Mammary epithelial cell (primary cell): ENCODE measurements around the gene BPIFB1.

Experiments used
- EZH2 ChIP-seq: IDR thresholded peaks from 2 replicates; pipeline ENCODE4 v1.6.1; 2012; ENCODE audit warnings: low read length, inconsistent platforms, borderline replicate concordance
- TF ChIP-seq, protein P1 (sequence below), 2 donors: IDR thresholded peaks in 1 of 2; conservative IDR thresholded peaks in 1 of 2; 2 replicates each; pipeline ENCODE4 v1.5.1; 2011 to 2012; ENCODE audit warnings: inconsistent platforms in 2 of 2, low read length in 2 of 2, mild to moderate bottlenecking in 2 of 2, control low read depth in 1 of 2, low read depth in 1 of 2; ENCODE audit not compliant: insufficient read depth in 1 of 2; ENCODE audit errors: extremely low read depth in 1 of 2

DNA sequence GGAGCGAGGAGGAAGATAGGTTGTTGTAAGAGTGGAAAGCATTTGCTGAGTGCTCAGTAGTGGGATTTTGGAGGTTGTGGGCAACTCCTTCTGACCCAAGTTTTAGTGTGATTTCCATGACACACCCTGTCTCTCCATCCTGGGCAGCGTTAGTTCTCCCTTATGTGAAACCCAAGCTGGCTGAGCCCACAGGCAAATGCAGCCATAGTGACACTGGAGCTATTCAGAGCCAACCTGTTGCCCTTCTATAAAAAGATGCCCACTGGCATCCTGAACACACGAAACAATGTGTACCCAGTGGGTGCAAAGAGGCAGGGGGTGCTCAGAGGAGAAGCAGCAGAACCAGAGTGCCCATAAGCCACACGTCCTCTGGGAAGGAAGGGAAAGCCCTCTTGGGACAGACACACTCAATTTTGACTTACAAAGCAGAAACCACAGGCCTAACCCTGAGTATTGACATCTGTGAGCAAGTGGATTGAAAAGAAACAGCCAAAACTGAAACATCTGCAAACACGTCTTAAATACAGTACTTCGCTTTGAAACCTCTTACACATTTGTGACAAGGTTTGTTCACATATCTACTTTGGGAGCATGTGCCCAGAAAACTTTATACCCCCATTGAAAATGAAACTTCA lies 54.6 kb downstream of the BPIFB1 start:
- TF ChIP-seq, protein P1, sequence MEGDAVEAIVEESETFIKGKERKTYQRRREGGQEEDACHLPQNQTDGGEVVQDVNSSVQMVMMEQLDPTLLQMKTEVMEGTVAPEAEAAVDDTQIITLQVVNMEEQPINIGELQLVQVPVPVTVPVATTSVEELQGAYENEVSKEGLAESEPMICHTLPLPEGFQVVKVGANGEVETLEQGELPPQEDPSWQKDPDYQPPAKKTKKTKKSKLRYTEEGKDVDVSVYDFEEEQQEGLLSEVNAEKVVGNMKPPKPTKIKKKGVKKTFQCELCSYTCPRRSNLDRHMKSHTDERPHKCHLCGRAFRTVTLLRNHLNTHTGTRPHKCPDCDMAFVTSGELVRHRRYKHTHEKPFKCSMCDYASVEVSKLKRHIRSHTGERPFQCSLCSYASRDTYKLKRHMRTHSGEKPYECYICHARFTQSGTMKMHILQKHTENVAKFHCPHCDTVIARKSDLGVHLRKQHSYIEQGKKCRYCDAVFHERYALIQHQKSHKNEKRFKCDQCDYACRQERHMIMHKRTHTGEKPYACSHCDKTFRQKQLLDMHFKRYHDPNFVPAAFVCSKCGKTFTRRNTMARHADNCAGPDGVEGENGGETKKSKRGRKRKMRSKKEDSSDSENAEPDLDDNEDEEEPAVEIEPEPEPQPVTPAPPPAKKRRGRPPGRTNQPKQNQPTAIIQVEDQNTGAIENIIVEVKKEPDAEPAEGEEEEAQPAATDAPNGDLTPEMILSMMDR (conservative IDR thresholded peaks at IDR 0.05 in 1 of 2, IDR thresholded peaks at IDR 0.05 in 1 of 2; ENCODE audit: extremely low read depth in 1 of 2, insufficient read depth in 1 of 2, low read depth in 1 of 2, low read length in 2 of 2), result no peak
- TF ChIP-seq EZH2, result no peak
